HK-2 (cell line): Measurements from ENCODE around the gene MCM9.
"Not testable (repeated sequence)": the region's sequence is repeated elsewhere in the genome, so short reads cannot be mapped to it uniquely, and the experiment has no call there.

Experiments
- DNase-seq: peaks from one replicate; pipeline ENCODE4 v3.0.0-alpha.2; 2018; ENCODE audit not compliant: unreplicated experiment

The MCM9 gene

DNA sequence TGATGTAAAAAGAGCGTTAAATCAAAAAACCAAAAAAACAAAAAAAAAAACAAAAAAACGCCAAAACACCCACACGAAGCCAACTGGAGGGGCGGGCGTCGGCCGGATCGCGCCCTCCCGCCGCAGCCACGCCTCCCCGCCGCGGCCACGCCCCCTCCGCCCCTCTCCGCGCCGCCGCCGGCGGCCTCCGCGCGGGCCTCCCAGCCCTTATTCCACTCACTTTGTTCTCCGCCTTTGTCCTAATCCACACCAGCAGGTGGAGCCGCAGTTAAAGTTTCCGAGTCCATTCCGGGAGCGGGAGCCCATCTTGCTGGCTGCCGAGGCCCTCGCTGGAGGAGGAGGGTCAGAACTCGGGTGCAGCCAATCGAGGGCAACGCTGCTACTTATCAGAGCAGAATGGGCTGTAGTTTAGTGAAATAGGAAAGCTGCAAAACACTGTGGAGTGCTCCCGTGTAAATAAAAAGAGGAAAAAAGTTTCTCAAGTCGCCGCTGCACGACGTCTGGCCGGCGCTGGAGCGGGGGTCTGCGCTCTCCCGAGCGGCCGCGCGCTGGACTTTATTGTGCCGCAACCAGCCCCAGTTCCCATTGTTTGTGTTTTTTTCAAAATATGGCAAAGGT, 41.0 kb downstream of the MCM9 start, which contains the start of gene ASF1A:
Gene ASF1A (plus strand): TSS at position 346 of the 618 bp plus-strand sequence. CDS start 262 bp downstream, at position 608.
- DNase-seq, result peak; percentile 97

DNA sequence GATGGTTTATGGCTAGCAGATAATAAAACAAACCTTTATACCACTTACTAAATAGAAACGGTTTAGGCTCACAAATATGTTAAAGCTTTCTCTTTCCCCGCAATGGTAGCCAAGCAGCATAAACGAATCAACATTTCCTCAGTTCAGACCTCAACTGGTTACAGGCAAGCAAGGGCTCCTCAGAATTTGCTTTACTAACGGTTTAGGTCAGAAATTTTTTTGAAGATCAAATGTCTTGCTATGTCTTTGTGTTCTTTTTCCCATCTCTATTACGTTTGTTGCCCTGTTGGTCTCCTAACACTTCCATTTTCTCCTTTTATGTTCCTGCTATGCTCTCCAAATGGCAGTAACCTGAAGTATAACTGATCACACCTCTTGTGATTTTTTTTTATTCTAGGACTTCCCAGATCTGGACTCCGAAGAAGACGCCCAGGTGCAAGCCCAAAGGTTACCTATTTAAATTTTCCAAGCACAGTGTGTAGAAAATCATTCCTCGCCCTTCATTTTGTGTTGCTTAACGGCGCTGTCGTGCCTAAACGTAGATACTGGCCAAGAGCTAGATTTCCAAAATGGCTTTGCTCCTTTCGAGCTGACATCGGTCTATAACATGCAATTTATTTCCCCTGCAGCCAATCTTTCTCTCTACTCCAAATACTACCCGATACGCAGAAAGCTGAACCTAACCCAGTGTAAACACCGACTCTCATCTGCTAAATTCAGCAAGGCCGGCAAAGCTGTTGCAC, 41.7 kb downstream of the MCM9 start:
- DNase-seq, result peak; percentile 11

DNA sequence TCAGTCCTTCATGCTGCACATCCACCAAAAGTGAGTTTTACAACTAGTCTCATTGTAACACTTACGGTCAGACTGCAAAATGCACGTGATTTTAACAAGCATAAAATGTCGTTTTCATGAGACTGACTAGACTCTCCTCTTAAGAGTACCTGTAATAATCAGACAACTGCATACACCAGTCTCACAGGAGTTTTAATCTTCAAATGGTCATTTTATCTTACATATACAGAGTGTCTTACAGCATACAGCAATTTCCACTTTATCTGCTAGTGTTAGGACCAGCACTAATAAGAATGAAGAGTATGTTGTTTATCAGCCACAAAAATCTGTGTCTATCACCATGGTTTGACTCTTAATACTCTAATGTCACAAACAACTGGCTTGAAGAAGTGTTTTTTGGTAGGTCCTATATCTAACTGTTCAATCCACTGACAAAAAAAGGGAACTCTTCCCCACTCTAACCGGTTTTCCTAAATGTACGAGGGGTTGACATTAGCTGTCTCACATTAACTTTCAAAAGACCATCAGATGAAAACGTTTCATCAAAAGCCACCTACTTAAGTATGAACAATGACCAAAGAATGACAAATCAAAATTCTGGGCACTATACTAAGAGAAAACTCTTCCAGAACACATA, 42.5 kb downstream of the MCM9 start:
- DNase-seq, result no peak

DNA sequence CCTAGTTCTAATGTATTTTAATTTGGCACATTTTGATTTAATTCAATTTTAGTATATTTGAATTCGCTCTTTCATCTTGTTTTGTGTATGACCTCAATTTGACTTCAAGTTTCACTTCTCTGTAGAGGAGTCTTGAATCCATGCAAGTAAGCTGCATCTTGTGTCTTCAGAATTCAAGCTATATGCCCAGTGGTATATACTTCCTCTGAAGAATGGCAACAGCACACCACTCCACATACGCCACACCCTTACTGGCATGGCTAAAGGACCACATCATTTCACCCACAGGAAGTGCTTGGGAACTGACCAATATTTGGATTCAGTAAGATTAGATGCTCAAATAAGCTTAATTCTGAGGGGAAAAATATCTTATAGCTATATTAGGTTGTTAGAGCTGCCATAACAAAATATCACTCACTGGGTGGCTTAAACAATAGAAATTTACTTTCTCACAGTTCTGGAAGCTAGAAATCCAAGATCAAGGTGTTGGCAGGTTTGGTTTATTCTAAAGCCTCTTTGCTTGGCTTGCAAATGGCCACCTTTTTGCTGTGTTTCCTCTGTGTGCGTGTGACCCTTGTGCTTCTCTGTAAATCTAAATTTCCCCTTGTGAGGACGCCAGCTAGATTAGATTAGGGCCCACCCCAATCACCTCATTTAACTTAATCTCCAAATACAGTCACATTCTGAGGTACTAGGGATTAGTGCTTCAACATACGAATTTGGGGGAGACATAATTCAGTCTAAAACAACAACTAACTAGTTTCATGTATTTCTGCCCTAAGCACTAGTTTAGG, 43.8 kb downstream of the MCM9 start:
- no peak for DNase-seq

DNA sequence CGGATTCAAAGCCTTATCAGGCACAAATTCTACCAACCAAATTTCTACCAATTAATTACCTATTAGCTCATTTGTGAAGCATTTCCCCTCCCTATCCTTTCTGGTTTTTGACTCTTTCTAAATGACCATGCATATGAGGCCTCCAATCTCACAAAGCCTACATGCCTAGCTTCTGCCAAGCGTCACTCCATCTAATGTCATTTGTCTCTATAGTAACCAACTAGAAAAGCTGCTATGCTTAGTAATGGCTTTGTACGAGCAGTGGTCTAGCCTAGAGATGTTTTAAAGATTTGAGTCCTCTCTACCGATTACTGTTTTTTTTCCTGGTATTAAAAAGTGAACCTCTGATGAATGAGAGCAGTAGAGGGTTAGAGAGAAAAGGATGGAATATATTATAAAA, 45.8 kb downstream of the MCM9 start:
- no peak for DNase-seq

DNA sequence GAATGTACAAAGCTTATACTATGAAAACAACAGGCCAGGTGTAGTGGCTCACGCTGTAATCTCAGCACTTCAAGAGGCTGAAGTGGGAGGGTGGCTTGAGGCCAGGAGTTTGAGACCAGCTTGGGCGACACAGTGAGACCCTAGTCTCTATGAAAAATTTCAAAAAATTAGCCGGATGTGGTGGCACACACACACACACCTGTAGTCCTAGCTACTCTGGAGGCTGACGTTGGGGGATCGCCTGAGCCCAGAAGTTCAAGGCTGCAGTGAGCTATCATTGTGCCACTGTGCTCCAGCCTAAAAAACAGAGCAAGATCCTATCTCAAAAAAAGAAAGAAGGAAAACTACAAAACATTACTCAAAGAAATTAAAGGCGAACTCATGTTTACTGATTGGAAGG, 48.3 kb downstream of the MCM9 start:
- DNase-seq, result no peak

DNA sequence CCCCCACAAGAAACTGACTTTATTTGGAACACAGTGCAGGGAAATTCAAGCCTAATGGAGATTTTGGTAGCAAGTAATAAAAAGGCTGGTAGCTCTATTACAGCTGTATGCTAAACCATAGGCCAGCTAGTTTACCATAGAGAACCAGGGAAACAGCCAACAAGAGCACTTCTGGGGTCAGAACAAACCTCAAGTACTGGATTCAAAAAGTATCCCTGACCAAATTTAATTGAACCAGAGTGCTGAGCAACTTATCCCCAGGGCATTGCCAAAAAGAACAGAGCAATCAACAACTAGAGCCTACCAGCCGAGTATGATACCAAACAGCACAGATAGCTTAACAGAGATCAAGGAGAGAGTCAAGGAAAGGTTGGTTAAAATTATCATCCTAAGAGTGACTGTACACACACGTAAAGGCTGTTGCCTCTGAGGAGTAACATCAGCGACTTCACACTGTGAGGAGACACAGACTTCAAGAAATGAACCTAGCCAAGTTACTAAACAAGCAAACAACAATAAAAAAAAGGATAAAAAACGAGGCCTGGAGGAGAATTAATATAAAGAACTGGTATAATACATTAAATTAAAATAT, 52.5 kb downstream of the MCM9 start:
- DNase-seq, result no peak

DNA sequence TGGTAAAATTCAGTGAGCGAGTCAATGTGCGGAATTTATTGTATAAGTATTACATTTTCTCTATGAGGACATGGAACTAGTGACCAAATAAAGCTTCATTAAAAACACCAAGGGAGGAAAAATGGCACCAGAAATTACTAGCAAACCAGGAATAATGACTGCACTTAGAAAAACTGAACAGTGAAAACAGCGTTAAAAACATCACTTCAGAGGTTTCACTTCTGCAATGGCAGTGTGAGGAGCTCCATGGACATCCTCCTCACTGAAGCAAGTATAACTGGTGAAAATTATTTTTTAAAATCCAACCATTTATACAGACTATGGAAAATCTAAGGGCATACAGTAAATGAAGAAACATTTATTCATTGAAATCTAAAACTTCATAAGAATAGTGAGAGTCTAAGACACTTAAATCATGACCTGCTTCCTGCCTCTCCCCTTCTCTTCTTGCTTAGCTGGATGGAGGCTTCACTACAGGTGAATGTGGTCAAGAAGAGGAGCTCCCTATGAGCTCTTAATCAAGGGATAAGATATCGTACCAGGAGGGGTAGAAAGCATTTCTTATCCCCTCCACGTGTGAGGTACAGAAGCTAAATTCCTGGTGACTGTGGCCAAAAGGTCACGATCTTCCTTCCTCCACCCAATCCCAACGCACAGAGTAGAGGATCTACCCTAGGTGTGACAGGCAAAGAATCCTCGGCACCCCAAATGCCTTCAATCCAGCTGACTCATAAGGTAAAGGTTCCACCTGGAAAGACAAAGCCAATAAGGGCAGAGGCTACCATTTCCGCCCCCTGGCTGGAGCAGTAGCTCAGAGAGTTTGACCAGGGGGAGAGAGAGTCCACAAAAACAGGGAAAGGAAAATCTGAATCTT, 53.3 kb downstream of the MCM9 start:
- no peak for DNase-seq

DNA sequence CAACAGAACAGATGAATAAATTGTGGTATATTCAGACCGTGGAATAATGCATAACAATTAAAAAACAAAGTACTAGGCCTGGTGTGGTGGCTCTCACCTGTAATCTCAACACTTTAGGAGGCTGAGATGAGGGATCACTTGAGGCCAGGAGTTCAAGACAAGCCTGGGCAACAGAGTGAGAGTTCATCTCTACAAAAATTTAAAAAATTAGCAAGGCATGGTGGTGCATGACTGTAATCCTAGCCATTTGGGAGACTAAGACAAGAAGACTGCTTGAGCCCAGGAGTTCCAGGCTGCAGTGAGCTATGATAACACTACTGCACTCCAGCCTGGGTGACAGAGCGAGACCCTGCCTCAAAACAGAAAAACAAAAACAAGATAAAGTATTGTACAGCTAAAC, 57.2 kb downstream of the MCM9 start:
- no peak for DNase-seq

DNA sequence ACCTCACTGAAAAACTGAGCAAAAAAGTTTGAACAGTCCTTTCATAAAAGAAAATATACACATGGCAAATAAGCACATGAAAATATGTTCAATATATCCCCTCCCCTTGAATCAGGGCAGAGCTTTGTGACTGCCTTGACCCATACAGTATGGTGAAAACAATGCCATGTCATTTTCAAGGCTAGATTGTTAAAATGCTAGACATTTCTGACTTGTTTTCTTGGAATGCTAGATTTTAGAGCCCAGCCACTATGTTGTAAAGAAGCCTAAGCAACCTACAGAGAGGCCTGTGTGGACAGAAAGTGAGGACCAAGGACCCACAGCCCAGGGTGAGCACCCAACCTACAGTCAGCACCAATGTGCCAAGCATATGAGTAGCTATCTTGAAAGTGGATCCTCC, 58.1 kb downstream of the MCM9 start:
- DNase-seq, result no peak

DNA sequence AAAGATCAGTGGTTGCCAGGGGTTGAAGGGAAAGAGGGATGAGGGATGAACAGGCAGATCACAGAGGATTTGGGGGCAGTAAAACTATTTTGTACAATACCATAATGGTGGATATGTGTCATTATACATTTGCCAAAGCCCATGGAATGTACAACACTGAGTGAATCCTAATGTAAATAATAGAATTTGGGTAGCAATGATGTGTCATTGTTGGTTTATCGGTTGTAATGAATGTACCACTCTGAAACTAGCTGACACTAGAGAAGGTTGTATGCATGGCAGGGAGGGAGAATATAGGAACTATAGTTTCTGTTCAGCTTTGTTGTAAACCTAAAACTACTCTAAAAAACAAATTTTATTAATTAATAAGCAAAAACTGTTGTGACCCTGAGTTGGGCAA, 58.8 kb downstream of the MCM9 start:
- DNase-seq, result no peak

DNA sequence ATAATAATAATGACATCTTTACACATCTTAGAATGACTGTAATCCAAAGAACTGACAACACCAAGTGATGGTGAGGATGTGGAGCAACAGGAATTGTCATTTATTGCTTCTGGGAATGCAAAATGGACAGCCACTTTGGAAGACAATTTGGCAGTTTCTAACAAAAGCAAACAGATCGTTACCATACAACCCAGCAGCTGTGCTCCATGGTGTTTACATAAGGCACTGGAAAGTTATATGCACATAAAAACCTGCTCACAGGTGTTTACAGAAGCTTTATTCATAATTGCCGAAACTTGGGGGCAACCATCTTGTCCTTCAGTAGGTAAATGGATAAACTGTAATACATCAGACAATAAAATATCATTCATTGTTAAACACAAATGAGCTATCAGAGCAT, 59.3 kb downstream of the MCM9 start:
- no peak for DNase-seq

DNA sequence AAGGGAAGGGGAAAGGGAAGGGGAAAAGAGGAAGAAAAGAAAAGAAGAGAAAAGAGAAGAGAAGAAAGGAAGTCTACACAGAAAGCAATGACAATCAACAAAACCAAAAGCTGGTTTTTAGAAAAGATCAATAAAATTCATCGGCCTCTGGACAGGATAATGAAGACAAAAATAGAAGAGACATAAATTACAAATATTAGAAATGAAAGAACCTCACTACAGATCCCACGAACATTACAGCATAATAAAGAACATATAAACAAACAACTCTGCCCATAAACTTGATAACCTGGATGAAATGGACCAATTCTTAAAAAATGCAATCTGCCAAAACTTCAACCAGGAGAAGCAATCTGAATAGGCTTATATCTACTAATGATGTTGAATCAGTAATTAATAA, 61.7 kb downstream of the MCM9 start:
- DNase-seq, result no peak

DNA sequence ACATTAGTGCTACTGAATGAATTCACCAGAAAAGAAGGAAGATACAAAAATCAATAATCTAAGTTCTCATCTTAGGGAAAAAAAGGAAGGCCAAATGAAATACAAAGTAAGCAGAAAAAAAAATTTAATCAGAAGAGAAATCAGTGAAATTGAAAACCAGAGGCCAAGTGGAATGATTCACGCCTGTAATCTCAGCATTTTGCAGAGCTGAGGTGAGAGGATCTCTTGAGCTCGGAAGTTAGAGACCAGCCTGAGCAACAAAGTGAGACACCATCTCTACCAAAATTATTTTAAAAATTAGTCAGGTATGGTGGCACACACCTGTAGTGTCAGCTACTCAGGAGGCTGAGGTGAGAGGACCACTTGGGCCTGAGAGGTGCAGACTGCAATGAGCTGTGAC, 62.2 kb downstream of the MCM9 start:
- DNase-seq, result no peak

DNA sequence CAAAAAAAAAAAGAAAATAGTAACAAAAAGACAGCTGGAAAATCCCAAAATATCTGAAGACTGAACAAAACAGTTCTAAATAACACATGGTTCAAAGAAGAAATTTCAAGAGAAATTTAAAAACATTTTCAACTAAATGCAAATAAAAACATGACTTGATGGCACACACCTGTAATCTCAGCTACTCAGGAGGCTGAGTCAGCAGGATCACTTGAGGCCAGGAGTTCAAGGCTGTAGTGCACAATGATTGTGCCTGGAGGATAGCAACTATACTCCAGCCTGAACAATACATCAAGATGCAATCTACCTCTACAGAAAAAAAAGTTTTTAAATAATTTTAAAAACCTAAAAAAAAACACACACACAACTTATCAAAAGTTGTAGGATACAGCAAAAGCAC, 62.6 kb downstream of the MCM9 start:
- no peak for DNase-seq

DNA sequence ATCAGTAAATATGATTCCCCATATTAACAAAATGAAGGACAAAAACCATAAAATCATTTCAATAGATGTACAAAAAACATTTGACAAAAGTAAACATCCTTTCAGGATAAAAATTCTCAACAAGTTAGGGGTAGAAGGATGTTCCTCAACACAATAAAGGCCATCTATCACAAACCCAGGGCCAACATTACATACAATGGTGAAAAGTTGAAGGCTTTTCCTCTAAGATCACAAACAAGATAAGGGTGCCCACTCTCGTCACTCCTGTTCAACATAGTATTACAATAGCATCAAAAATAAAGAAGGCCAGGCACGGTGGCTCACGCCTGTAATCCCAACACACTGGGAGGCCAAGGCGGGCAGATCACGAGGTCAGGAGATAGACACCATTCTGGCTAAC, 63.6 kb downstream of the MCM9 start:
- DNase-seq, result no peak

DNA sequence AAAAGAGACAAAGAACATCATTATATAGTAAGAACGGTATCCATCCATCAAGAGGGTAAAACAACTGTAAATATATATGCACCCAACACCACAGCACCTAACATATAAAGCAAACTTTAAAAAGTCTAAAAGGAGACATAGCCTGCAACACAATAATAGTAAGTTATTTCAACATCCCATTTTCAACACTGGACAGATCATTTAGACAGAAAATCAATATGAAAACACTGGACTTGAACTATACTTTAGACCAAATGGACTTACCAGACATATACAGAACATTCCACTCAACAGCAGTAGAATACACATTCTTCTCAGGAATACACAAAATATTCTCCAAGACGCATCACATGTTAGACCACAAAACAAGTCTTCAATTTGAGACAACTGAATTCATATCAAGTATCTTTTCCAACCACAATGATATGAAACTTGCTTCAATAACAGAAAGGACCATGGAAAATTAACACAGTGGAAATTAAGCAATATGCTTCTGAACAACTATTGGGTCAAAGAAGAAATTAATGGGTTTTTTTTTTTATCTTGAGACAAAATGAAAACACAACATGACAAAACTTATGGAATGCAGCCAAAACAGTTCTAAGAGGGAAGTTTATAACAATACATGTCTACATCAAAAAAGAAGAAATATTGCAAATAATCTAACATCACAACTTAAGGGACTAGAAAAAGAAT, 64.9 kb downstream of the MCM9 start:
- DNase-seq, result no peak

DNA sequence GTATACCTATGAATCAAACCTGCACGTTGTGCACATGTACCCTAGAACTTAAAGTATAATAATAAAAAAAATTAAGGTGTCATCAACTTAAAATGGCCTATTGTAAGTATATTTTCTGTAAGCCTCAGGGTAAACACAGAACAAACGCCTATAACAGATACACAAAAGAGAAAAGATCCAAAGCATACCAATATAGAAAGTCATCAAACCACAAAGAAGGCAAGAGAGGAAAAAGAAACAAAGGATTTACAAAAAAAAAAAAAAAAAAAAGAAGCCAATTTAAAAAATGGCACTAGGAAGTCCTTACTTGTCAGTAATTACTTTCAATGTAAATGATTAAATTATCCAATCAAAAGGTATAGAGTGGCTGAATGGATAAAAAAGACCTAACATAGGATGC, 65.6 kb downstream of the MCM9 start:
- no peak for DNase-seq

DNA sequence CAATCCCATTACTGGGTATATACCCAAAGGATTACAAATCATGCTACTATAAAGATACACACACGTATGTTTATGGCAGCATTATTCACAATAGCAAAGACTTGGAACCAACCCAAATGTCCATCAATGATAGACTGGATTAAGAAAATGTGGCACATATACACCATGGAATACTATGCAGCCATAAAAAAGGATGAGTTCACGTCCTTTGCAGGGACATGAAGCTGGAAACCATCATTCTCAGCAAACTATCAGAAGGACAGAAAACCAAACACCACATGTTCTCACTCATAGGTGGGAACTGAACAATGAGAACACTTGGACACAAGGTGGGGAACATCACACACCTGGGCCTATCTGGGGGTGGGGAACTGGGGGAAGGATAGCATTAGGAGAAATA, 66.1 kb downstream of the MCM9 start:
- not testable (repeated sequence) for DNase-seq

DNA sequence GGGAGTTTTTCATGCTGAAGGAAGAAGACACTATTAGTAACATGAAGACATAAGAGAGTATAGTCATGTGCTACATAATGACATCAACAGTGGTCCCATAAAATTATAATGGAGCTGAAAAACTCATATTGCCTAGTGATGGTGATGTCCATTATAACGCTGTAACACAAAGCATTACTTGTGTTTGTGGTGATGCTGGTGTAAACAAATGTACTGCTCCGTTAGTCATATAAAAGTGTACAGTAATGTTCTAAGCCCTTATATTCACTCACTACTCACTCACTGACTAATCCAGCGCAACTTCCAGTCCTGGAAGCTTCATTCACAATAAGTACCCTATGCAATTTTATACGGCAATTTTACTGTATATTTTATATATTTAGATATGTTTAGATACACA, 67.8 kb downstream of the MCM9 start:
- no peak for DNase-seq

DNA sequence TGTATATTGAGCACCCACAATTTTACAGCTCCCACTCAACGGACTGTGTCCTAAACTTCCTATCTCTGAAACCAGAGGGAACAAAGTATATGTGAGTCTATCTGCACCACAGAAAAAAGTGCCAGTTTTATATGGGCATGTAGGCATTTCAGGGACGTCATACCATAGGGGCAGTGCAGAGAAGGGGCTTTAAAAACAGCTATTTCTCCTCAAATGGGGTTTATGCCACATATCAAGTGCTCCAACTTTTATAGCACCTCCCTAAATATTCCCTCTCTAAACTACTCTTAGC, 69.9 kb downstream of the MCM9 start:
- no peak for DNase-seq
